WI38 (cell line): ENCODE results near the gene BUB3.

ENCODE experiments used
- H3K4me3 ChIP-seq: 2 replicates; pipeline ENCODE4 v1.5.1; 2011; ENCODE audit warnings: low read depth, mild to moderate bottlenecking, control low read depth, low read length
- TF ChIP-seq, protein P1 (sequence below): IDR thresholded peaks from 2 replicates; pipeline ENCODE4 v1.5.1; 2012; ENCODE audit warnings: low read depth, mild to moderate bottlenecking, control low read depth, low read length

Gene BUB3

DNA sequence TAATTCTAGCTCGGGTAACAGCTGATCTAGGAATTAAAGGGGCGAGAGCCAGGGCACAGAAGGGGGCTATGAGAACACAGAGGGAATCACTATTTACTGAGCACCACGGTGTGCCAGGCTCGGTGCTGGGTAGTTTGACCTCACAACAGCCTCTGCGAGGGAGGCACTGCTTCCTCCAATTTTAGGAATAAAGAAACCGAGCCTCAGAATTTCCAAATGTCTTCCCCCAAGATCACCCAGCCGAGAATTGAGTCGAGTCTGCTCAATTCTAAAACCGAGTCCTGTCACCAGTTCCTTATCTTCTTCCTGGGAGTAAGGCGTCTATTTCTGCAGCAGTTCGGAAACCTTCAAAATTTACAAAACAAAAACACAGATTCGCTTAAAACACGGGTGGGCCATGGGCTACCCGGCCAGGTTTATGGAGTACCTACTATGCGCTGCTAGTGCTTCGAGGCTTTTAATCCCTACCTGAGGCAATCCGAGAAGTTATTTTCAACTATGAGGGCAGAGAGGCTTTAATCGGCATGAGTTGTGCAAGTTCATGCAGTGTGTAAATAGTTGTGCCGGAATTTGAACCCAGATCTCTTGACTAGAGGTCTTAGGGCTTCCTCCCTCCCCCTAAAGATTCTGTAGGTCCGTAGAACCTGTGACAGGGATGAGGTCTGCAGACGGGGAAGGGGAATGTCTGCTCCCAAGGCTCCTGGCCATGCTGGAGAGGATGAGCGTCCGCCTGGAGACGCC is 7.1 kb upstream of the BUB3 start:
- TF ChIP-seq, protein P1, sequence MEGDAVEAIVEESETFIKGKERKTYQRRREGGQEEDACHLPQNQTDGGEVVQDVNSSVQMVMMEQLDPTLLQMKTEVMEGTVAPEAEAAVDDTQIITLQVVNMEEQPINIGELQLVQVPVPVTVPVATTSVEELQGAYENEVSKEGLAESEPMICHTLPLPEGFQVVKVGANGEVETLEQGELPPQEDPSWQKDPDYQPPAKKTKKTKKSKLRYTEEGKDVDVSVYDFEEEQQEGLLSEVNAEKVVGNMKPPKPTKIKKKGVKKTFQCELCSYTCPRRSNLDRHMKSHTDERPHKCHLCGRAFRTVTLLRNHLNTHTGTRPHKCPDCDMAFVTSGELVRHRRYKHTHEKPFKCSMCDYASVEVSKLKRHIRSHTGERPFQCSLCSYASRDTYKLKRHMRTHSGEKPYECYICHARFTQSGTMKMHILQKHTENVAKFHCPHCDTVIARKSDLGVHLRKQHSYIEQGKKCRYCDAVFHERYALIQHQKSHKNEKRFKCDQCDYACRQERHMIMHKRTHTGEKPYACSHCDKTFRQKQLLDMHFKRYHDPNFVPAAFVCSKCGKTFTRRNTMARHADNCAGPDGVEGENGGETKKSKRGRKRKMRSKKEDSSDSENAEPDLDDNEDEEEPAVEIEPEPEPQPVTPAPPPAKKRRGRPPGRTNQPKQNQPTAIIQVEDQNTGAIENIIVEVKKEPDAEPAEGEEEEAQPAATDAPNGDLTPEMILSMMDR = no peak
- H3K4me3 ChIP-seq = no peak overlapping the region

- TF ChIP-seq, protein P1 = no peak
- H3K4me3 ChIP-seq = no peak within 1 kb of the TSS
Measured at GRCh38 chr10:123147635-123148413, 6.4 kb upstream of the BUB3 start, which contains the start of gene HMX2. Gene HMX2 (plus strand): TSS chr10:123148136. CDS start chr10:123148379, 243 bp downstream.

DNA sequence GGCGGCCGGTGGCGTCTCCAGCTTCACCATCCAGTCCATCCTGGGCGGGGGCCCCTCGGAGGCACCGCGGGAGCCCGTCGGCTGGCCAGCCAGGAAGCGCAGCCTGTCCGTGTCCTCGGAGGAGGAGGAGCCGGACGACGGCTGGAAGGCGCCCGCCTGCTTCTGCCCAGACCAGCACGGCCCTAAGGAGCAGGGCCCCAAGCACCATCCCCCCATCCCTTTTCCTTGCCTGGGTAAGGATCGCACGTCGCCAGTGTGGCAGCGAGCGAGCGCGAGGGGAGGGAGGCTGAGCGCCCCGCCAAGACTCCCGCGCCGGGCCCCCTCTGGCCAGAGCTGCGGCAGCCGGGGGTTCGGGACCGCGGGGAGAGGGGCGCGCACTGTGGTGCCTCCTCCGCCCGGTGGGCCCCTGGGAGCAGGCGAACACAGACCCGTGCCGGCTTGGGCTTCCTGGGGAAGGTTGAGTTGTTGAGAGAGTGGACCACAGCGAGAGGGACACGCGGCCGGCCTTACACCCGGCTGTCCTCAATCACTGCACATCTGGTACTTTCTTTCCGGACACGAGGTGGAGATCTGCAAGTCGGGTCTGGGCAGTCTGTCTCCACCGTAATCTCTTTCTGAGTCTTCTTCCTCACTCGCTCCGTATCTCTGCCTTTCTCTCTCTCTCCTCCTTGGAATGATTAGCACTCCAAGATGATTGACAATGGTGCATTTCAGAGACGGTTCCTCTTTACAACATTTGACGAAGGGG is 5.6 kb upstream of the BUB3 start:
- H3K4me3 ChIP-seq = no peak overlapping the region
- TF ChIP-seq, protein P1 = no peak

- H3K4me3 ChIP-seq = no peak overlapping the region
Measured at GRCh38 chr10:123149162-123149567, 5.0 kb upstream of the BUB3 start.

DNA sequence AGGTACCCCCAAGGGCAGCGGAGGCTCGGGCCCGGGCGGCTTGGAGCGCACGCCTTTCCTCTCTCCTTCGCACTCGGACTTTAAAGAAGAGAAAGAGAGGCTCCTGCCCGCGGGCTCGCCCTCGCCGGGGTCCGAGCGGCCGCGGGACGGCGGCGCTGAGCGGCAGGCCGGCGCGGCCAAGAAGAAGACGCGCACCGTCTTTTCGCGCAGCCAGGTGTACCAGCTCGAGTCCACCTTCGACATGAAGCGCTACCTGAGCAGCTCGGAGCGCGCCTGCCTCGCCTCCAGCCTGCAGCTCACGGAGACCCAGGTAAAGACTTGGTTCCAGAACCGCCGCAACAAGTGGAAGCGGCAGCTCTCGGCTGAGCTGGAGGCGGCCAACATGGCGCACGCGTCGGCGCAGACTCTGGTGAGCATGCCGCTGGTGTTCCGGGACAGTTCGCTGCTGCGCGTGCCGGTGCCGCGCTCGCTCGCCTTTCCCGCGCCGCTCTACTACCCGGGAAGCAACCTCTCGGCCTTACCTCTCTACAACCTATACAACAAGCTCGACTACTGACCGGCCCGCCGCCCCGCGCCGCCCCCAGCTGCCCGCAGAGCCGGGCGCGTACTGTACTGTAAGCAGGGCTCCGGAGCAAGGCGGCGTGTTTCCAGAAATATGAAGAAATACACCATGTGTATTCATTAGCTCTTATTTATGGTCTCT is 4.5 kb upstream of the BUB3 start:
- peak overlapping the region; percentile 36 for H3K4me3 ChIP-seq
- TF ChIP-seq, protein P1 = no peak

More at GRCh38 chr10:123149162-123149567, 5.0 kb upstream of the BUB3 start:
- TF ChIP-seq, protein P1 = no peak

GRCh38 chr10:123150271-123150985 is 3.8 kb upstream of the BUB3 start:
- TF ChIP-seq, protein P1 = no peak
- H3K4me3 ChIP-seq = no peak overlapping the region
